NCI-H2227 treated with DMSO at 0.1 percent for 48 hours (cell line): ENCODE data around the gene ANKRD13B.

Experiments
- DNase-seq: peaks from one replicate; lab custom pipeline; 2025; lab: John Stamatoyannopoulos, UW

The ANKRD13B gene

DNA sequence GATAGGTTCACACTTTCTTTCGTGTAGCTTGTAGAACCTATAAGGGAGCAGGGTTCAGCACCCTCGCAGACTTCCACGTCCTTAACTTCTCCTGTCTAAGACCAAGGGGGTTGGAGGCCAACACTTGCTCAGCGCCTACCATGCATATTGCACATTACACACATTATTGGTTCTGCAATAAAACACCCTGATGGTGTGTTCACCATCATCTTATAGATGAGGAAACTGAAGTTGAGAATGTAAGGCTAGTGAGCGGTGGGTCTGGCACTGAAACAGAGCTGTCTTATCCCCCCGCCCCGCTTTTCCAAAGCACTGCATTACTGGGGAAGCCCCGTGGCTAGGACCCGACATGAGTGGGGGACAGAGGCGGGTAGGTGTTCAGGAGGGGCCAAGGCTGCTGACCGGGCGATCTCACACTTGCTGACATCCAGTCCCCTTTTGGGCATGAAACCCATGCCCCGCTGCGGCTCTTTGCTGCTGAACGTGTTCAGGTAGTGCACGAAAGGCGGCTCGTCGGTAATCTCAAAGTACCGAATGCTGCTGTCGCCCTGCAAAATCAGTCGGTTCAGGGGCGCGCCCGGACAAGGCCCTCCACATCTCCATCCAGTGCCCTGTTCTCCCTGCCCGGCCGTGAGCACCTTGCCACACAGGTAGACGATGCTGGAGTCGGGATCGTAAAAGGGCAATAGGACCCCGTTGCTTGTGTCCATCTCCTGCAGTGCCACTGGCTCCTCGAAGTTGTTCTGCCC is 23.5 kb downstream of the ANKRD13B start:
- no peak for DNase-seq

DNA sequence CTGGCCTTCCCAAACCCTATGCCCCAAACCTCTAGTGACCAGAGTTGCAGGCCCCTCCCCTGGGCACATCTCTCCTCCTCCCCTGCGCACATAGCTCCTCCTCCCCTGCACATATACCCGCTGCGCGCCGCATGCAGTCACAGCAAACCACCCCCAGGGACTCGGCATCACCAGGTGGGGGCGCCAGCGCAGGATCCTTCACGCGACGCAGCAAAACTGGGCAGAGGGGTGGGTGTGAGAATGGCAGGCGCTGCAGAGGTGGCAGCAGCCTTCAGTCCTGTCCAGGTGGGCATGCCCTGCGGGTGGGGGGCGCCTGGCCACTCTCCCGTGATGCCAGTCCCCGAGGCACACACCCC is 24.2 kb downstream of the ANKRD13B start:
- no peak for DNase-seq

DNA sequence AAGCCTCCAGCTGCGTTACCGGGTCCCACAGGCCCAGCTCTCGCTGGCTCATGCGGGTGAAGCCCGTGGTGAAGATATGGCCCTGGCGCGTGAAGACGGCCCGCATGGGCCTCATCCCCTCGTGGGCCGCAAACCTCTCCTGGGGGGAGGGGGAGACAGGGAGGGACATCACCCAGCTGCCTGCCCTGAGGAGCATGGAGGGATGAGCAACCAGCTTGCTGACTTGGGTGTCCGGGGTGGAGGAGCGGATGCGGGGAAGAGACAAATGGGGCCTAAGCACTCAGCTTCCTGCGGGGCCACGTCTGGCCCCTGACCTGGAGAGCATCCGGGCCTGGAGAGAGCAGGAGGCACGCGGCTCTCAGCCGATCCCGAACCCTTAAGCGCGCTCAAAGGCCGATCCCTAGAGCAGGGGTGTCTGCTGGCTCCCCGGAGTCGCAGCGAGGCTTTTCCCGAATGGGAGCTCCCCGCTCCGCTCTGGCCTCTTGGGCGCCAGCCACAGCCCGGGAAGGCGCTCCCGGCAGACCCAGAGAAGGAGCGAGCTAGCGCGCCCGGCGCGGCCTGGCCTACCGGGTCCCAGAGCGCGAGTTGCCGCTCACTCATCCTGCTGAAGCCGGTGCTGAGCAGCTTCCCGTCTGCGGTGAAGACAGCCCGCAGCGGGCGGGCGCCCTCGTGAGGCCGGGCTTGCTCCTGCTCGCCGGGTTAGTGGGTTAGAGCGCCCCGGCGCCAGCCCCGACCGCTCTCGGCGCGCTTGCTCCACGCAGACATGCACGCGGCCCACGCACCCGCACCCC is 24.7 kb downstream of the ANKRD13B start:
- no peak for DNase-seq

DNA sequence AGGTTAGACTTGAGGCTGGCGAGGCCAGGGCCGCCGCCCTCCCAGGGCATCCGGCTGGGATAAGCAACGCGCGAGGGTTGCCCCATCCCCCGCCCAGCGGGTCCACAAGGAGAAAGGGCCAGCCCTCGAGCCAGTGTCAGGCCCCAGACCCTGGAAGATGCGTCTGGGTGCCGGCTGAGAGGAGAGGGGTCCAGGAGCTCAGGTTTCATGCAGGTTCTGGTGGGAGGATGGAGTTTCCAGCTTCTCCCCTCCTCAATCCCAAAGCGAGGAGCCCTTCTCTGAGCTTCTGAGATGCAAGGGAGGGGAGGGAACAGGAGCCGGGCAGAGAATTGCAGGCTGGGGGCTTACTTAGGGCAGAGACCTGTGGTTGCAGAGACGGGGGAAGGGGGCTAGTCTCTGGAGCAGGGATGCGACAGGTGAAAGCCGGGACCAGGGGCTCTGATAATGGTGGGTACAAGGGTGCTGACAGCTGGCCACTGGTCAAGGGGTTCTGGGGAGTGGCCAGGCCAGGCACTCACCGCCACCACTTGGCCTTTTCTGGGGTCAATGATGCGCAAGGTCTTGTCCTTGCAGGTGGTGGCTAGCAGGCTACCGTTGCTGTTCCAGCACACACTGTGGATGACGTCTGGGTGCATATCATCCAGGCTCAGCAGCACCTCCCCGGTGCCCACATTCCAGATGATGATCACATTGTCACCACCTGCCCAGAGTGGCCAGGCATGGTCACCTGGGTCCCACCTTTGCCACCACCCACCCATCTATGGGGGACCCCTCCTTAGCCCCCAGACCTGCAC is 25.5 kb downstream of the ANKRD13B start:
- no peak for DNase-seq

DNA sequence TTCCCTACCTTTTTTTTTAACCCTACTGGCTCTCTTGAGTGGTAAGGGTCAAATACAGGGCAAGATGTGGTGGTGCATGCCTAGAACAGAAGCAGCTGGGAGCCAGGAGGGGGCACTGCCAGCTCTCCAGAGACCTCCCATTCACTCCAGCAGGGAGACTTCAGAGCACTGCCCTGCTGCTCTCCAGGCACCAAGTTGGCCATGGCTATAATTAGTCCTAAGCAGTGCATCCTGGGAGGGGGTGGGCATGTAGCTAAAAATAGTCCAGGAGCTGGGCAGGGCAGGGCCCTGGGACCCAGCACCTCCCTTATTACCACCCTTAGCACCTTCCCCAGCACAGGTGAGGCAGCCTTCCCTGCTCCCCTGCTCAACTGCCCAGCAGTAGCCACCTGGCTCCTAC is 26.3 kb downstream of the ANKRD13B start:
- no peak for DNase-seq

DNA sequence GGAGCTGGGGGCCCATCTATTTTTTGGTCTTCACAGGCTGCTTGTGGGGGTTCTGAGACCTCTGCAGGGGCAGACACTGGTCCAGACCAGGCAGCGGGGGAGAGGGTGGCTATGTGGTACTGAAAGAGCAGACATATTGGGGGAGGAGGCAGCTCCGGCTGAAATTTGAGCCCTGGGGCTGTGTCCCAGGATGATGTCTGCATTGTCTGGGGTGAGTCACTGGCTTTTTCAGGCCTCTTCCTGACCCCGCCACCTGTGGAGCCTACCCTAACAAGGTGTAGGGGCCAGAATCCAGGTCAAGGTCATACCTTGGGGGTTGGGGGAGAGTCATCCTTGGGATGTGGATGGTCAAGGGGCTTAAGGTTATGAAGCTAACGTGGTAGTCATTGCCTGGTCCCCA is 27.3 kb downstream of the ANKRD13B start:
- DNase-seq = no peak

DNA sequence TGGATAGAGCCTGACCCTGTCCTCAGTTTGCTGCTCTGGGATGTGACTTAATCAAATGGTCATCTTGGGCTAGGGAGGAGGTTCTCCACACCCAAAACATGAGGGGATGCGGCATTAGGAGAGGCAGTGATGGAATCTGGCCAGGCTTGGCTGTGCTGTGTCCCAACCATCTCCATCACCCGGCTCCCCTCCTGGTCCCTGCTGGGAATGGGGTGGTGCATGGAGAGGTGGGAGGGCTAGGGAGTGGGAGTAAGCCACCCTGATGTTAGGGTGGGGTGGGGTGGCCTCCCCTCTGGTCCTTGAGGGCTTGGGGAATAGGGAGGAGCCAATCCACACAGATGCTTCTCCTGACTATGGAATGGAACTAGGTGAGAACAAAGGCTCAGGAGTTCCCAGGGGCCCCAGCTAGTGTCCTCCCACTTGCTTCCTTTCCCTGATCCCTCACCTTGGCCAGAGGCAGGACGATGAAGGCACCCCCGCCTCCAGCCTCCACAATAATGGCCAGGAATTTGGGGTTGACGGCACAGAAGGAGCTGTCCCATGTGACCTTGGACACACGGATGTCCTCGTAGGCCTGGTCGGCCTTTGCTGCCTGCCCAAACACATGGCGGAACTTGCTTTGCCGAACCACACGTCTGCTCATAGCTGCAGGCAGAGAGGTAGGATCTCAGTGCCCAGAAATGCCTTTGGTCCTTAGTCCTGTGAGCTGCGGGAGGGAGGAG is 28.0 kb downstream of the ANKRD13B start:
- DNase-seq = no peak

DNA sequence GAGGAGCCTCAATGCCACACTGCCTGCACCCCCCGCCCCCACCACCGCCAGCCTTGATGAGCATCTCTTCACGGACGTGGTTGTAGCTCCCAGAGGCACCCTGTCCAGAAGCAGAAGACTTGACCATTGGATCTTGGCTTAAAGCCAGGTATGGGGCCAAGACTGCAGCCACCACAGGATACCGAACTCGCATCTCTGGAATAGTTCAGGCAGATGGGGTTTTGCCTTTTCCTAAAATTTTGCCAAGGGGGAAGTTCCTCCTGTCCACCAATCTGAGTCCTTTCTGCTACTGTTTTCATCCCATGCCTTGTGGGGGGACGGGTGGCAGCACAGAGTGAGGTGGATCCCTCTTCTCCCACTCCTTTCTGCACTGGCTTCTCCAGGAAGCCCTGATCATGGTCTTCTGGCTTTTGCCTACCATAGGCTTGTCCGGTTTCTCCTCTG is 28.8 kb downstream of the ANKRD13B start:
- no peak for DNase-seq

DNA sequence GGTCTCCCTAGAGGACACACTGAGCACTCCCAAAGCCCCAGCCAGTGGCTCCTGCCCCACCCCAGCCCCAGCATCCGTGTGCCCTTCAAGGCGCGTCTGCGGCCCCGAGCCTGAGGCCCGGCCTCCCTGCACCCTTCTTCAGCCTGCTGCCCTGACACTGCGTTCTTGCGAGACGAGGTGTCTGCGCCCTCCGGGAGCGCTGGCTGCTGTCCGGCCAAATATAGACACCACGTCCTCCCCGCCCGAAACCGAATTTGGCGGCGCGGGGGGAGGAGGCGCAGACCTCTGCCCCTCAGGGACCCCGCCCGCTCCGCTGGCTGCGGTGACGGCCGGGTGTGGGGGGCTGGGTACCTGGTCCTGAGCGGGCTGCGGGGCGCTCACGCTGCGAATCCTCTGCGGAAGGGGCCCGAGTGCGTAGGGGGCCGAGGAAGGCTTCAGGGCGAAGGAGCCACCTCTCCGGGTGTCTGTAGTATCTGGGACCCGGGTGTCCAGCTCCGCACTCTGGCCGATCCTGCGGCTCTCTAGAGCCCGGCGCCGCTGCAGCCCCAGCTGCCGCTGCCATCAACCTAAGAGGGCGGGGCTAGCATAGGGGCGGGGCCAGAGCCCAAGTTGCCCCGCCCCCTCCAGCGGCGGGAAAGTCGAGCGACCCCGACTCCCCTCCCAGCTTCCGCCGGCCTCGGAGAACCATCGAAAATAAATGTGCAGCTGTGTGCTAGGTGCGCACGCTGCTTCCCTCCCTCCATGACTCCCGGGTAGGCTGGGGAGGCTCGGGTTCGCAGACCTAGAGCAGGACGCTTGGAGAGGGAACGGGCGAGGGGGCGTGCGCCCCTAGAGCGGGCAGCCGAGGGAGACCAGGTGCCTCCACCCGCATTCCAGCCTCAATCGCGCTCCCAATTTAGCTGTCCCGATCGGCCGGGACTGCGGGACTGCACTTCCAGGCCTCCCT is 29.7 kb downstream of the ANKRD13B start, which contains the start of gene CORO6:
Gene CORO6 (minus strand): TSS at position 576 of the 946 bp plus-strand sequence. CDS start 1,491 bp downstream, outside the sequence.
- DNase-seq = peak; percentile 54

DNA sequence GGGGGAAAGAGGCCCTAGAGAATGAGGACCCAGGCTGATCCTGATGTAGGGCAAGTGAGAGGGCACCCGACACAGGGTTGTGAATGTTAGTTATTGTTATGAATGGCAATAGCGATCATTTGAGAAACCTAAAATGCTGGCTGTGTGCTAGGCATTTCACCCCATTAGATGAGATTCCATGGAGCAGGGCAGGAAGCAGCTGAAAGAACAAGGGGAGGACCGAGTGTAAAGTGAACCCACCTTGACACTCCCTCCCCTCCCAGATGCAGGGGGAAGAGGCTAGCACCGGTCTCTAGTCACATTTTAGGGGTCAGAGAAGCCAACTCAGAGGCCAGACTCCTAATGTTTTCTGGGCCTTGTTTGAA is 30.3 kb downstream of the ANKRD13B start:
- no peak for DNase-seq

DNA sequence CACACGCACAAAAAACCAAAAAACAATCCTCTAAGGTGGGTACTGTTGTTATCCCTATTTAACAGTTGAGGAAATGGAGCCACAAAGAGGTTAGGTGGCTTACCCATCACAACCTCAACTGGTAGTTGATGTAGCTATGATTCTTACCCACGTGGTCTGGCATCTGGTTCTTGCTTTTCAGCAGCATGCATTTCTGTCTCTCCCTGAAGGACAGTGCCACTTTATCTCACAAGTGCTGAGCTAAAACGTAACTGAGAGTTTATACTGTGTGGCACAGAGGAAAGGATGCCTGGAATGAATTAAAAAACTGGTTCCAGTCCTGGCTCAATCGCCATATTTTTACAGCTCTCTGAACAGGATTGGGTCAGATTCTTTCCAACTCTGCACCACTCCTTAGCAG is 31.7 kb downstream of the ANKRD13B start:
- no peak for DNase-seq

DNA sequence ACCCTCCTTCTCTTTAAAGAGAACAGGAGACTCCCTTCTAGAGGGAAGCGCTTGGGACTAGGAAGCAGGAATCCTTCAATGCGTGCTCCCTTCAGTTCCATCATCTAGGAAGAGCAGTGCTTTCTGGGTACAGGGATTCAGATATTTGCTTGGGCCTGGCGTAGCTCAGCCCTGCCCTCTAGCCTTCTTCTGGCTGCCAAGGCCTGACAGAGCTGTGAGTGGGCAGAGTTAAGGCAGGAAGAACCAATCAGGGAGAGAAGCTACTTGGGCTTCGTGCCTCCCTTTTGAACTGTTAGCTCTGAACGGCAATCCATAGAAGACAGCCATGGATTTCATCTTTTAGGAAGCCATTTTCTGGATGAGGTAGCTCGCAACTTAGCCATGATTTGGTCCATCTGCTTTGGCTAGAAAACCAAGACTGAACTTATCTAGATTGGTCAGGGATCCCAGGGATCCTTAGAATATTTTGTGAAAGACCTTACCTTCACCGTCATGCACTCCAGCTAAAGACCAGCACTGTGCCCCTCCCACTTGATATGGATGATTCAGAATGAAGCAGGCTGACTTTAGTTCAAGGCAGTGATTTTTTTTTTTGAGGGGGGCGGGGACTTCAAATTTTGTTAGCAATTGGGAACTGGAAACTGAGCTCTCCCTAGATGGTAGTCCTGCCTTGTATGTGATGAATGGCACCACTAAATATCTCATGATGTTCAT is 32.3 kb downstream of the ANKRD13B start:
- DNase-seq = peak; percentile 25

DNA sequence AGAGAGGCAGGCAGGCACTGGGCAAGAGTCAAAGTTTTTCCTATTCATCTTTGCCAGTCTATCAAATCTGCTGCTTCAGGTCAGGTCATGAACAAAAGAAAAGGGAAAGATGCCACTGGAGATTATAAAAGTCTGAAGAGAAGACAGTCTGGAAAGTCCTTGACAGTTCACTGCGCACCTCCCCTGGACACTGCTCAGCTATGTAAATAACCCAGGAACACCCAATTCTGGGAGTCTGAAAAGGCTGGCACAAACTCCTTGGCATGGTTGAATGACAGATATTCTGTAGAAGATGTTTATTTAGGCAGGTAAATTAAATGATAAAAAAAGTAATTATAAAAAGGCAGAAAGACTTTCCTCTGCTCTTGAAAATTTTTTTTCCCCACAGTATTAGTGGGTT is 35.0 kb downstream of the ANKRD13B start:
- no peak for DNase-seq

DNA sequence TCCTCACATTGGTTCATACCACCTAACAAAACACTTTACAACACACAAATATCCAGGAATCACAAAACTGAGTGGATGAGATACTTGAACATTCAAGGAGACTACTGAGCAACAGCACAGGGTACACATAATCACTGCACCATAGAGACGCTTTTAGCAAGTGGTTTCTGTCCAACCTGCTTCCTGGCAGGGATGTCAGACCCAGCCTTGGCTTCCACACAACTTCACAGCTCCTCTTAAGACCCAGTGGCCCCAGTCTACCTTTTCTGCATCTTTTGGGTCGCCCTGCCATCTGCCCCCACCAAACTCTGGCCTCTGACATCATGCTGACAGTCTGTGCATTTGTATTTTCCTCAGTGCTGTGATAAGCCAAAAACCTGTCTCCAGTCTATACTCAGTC is 35.7 kb downstream of the ANKRD13B start:
- DNase-seq = no peak

DNA sequence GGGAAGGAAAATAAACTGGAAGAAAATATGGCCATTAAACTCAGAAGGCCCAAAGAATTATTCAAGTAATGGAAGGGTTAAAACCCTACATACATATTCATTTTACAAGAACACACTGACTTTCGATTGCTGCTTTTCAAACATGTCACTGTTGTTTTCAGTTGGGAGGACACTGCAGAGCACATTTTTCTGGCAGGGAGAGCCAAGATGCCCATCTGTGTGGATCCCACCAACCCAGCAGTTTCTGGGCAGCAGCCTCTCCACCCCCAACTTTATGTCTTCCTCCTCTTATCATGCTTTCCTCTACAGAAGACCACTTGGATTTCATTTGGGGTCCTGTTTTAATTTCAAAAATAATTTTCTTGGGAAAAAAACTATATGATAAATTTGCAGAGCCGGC is 36.9 kb downstream of the ANKRD13B start:
- DNase-seq = no peak

DNA sequence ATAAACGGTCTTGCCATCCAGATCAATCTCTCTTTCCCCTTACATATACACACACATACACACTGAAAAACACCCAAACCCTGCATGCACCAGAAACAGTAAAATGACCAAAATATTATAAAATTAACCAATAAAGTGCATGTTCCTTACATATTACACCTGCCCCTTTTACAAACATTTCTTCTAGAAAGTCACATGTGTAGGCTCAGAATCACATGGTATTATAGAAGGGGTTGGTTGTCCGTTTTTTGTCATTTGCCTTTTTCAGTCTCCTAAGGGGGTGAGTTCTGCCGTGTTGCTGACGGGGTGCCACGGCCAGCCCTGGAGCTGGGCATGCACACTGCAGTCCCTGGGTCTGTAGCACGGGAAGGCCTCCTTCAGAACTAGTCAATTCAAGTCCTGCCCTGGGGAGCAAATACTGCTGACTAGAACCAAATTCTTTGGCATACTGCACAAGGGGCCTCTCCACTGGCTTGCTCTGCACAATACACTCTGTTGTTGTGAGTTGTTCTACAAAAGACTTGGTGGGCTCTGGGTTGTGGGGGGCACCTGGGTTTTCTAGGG is 37.8 kb downstream of the ANKRD13B start:
- no peak for DNase-seq

DNA sequence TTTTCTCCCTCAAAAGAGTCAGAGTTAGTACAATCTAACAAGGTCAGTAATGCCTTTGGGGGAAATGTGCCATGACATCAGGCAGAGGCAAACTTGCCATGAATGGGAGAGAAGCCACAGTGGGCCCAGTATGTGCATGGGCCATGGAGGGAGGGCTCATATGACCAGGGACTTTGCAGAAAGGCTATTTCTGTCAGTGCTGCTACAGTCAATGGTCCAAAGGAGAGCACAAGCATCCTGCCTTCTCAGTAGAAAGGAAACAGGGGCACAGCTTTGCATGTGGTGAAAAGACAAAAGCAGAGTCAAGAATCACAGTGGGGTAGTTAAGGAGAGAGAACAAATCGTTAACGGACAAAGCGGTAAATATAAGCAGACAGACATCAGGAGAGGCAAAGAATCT is 41.0 kb downstream of the ANKRD13B start:
- no peak for DNase-seq

DNA sequence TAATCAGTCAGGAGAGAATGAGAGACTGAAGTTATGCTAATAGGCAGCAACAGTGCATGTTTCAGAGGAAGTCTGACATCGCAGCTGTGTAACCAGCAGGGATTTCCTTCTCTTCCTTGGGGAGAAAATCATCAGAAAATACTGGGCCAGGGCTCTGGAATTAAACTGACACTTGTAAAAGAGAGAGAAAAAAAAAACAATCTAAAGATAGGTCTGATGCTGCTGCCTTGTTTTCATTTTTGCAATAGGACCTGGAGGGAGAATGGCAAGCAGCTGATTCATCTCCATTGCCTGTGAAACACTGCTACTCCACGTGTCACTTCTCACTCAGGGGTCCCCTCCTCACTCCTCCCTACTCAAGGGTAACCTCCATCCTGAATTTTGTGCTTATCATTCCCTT is 47.5 kb downstream of the ANKRD13B start:
- no peak for DNase-seq

DNA sequence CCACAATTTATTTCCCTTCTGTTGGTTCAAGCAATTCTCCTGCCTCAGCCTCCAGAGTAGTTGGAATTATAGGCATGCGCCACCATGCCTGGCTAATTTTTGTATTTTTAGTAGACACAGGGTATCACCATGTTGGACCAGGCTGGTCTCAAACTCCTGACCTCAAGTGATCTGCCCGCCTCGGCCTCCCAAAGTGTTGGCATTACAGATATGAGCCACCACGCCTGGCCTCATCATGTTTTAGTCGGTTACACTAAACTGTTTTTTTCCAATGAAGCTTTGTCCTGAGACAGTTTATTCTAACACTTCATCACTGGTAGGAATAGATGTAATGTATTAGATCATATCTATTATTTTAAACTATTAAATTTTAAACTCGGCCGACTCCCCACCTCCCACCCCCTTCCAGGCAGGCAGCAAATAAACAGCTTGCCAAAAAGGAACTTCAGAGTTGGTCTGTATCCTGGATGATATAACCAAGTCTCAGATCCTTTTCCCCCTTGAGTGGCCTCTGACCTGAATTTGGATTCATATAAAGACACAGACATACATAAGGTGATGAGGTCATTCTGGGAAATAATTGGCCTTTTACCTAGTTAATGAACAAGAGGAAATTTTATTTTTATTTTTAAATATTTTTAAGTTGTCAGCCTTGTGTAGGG is 48.2 kb downstream of the ANKRD13B start:
- no peak for DNase-seq
